Measurements from ENCODE around the gene RNF10. TPM values are rescaled to one million over a fixed set of nuclear protein-coding genes. Genes with fewer than 3 reads are reported as not detected.

Gene RNF10
- total RNA-seq, 2 donors from 2014 or later = 98.0 to 165 TPM

- Histone ChIP-seq H3K4me1 (ENCODE audit: control insufficient read depth in 1 of 2, low read depth in 2 of 2) (no peaks in the 10 kb centered on the region), H3K9me3 (no peaks in the 10 kb centered on the region), H3K27me3 (replicated peaks; ENCODE audit: insufficient read depth) (no peaks in the 10 kb centered on the region), H3K4me3 (no peak overlapping the region), H3K27ac (no peak overlapping the region), H3K36me3 (no peaks in the 10 kb centered on the region)
- TF ChIP-seq, protein P1, sequence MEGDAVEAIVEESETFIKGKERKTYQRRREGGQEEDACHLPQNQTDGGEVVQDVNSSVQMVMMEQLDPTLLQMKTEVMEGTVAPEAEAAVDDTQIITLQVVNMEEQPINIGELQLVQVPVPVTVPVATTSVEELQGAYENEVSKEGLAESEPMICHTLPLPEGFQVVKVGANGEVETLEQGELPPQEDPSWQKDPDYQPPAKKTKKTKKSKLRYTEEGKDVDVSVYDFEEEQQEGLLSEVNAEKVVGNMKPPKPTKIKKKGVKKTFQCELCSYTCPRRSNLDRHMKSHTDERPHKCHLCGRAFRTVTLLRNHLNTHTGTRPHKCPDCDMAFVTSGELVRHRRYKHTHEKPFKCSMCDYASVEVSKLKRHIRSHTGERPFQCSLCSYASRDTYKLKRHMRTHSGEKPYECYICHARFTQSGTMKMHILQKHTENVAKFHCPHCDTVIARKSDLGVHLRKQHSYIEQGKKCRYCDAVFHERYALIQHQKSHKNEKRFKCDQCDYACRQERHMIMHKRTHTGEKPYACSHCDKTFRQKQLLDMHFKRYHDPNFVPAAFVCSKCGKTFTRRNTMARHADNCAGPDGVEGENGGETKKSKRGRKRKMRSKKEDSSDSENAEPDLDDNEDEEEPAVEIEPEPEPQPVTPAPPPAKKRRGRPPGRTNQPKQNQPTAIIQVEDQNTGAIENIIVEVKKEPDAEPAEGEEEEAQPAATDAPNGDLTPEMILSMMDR (IDR thresholded peaks at IDR 0.05) = no peak
- ATAC-seq (ENCODE audit: insufficient number of reproducible peaks, low FRiP score, low read depth) = no peak
- DNase-seq (ENCODE audit: low spot score) = no peak
These were observed 58.2 kb downstream of the RNF10 start for GRCh38 chr12:120592121-120593049.

GRCh38 chr12:120596901-120597300, 62.7 kb downstream of the RNF10 start:
- Histone ChIP-seq H3K27ac (no peak overlapping the region), H3K36me3 (no peaks in the 10 kb centered on the region), H3K27me3 (replicated peaks; ENCODE audit: insufficient read depth) (no peaks in the 10 kb centered on the region), H3K9me3 (no peaks in the 10 kb centered on the region), H3K4me3 (no peak overlapping the region), H3K4me1 (ENCODE audit: control insufficient read depth in 1 of 2, low read depth in 2 of 2) (no peaks in the 10 kb centered on the region)
- TF ChIP-seq, protein P1 (IDR thresholded peaks at IDR 0.05) = no peak
- no peak for DNase-seq (ENCODE audit: low spot score)
- no peak for ATAC-seq (ENCODE audit: insufficient number of reproducible peaks, low FRiP score, low read depth)

GRCh38 chr12:120597861-120598260, 63.7 kb downstream of the RNF10 start:
- Histone ChIP-seq H3K9me3 (no peaks in the 10 kb centered on the region), H3K36me3 (no peaks in the 10 kb centered on the region), H3K4me1 (ENCODE audit: control insufficient read depth in 1 of 2, low read depth in 2 of 2) (no peaks in the 10 kb centered on the region), H3K27me3 (replicated peaks; ENCODE audit: insufficient read depth) (no peaks in the 10 kb centered on the region), H3K27ac (no peak overlapping the region), H3K4me3 (no peak overlapping the region)
- TF ChIP-seq, protein P1 (IDR thresholded peaks at IDR 0.05) = no peak
- no peak for ATAC-seq (ENCODE audit: insufficient number of reproducible peaks, low FRiP score, low read depth)
- DNase-seq (ENCODE audit: low spot score) = no peak

DNA sequence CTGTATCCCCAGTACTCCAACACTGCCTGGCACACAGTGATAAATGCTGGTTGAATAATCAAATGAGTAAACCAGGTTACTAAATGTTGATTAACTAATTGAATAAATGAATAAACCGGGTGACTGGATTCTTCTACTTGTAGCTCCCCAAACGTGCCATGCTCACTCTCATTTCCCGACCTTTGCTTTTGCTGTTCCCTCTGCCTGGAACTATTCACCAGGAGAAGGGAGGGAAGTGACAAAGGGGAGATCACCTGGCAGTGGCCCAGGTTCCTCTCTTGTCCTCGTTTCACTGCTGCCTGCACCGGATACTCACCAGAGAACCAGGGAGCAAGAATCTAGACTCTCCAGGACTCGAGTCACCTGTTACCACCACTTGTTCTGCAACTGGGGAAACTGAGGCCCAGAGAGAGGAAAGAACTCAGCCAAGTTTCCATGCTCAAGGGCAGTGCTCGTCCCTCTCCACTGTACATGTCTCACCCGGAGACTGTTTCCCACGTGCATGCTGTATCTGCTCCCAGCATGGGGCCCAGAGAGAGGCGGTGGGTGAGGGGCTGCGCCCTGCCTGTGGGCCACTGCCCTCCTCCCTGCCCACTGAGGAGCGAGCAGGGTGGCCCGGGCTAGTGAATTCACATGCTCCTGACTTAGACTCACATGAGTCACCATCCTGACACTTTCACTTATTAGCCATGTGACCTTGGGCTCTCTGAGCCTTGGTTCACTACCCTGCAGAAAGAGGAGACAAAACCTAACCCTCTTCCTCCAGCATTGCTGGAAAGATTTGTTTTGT, 64.7 kb downstream of the RNF10 start:
- Histone ChIP-seq H3K9me3 (no peaks in the 10 kb centered on the region), H3K4me1 (ENCODE audit: control insufficient read depth in 1 of 2, low read depth in 2 of 2) (no peaks in the 10 kb centered on the region), H3K36me3 (no peaks in the 10 kb centered on the region), H3K4me3 (no peak overlapping the region), H3K27ac (no peak overlapping the region), H3K27me3 (replicated peaks; ENCODE audit: insufficient read depth) (no peaks in the 10 kb centered on the region)
- DNase-seq (ENCODE audit: low spot score) (no peak), ATAC-seq (ENCODE audit: insufficient number of reproducible peaks, low FRiP score, low read depth) (no peak)
- TF ChIP-seq, protein P1 (IDR thresholded peaks at IDR 0.05) = no peak

All from thoracic aorta (tissue), 2 donors.